GM18519 (cell line): Measurements from ENCODE around the gene MINK1.
"Not testable (repeated sequence)": the region's sequence is repeated elsewhere in the genome, so short reads cannot be mapped to it uniquely, and the experiment has no call there.

Experiments
- ATAC-seq: cut with Tn5 transposase; IDR thresholded peaks from one replicate; pipeline ENCODE4 v1.9.1; 2021; ENCODE audit warnings: mild to moderate bottlenecking, moderate library complexity; ENCODE audit not compliant: unreplicated experiment, low FRiP score

MINK1 gene

GRCh38 chr17:4896332-4897197, 63.4 kb downstream of the MINK1 start:
- no peak for ATAC-seq

- no peak for ATAC-seq
Observed at GRCh38 chr17:4897198-4897687, 64.1 kb downstream of the MINK1 start.

- no peak for ATAC-seq
Observed at GRCh38 chr17:4897785-4898184, 64.6 kb downstream of the MINK1 start.

- ATAC-seq: no peak
Observed at GRCh38 chr17:4898351-4898750, 65.2 kb downstream of the MINK1 start.

- ATAC-seq: no peak
Observed at GRCh38 chr17:4898927-4899326, 65.8 kb downstream of the MINK1 start.

- ATAC-seq: no peak
Observed at GRCh38 chr17:4899341-4900230, 66.4 kb downstream of the MINK1 start, which contains the start of gene C17orf107. Gene C17orf107, plus strand, starts transcription at chr17:4899536. Its CDS starts 227 bp downstream, at chr17:4899763.

GRCh38 chr17:4900231-4901107, 67.3 kb downstream of the MINK1 start:
- no peak for ATAC-seq

- ATAC-seq: no peak
Observed at GRCh38 chr17:4901108-4901647, 68.0 kb downstream of the MINK1 start.

GRCh38 chr17:4901648-4902344, 68.7 kb downstream of the MINK1 start:
- no peak for ATAC-seq

GRCh38 chr17:4902540-4902939, 69.4 kb downstream of the MINK1 start:
- ATAC-seq: no peak

GRCh38 chr17:4903051-4903818, 70.1 kb downstream of the MINK1 start, which contains the start of gene CHRNE:
Gene CHRNE, minus strand, starts transcription at chr17:4903098. Its CDS starts 35 bp downstream, at chr17:4903063.
- no peak for ATAC-seq

GRCh38 chr17:4906642-4907041, 73.5 kb downstream of the MINK1 start:
- not testable (repeated sequence) for ATAC-seq

- no peak for ATAC-seq
Observed at GRCh38 chr17:4908301-4908700, 75.2 kb downstream of the MINK1 start.

- ATAC-seq: no peak
Observed at GRCh38 chr17:4908711-4909496, 75.8 kb downstream of the MINK1 start.

- ATAC-seq: no peak
Observed at GRCh38 chr17:4913994-4914393, 80.9 kb downstream of the MINK1 start.

GRCh38 chr17:4914551-4914950, 81.4 kb downstream of the MINK1 start:
- ATAC-seq: not testable (repeated sequence)

GRCh38 chr17:4919511-4920047, 86.4 kb downstream of the MINK1 start:
- ATAC-seq: no peak
